GM12878 (cell line): Measurements from ENCODE around the gene RTN4RL1. TPM values are rescaled to one million over a fixed set of nuclear protein-coding genes. Genes with fewer than 3 reads are reported as not detected.

Source experiments
- BMI1 ChIP-seq: fragments of 450-650 bp; IDR thresholded peaks from 2 replicates; pipeline ENCODE4 v1.6.1; 2016; ENCODE audit warnings: mild to moderate bottlenecking, moderate library complexity, borderline replicate concordance
- E2F4 ChIP-seq: IDR thresholded peaks from 2 replicates; pipeline ENCODE4 v1.6.1; 2012; ENCODE audit warnings: low read depth, low read length, improper control_type of control experiment
- ETV6 ChIP-seq, 2 experiments: fragments of 450-650 bp in 1 of 2; IDR thresholded peaks in 1 of 2; conservative IDR thresholded peaks in 1 of 2; 2 replicates each; pipeline ENCODE4 v1.6.1; 2014; ENCODE audit warnings: antibody characterized with exemption in 1 of 2, borderline replicate concordance in 1 of 2, low read depth in 1 of 2, mild to moderate bottlenecking in 1 of 2, moderate library complexity in 1 of 2
- HSF1 ChIP-seq: fragments of 150-350 bp; IDR thresholded peaks from 2 replicates; pipeline ENCODE4 v1.6.1; 2014; ENCODE audit warnings: mild to moderate bottlenecking, low read depth, low read length
- MEF2A ChIP-seq: IDR thresholded peaks from 2 replicates; pipeline ENCODE4 v1.6.1; 2011; ENCODE audit warnings: low read depth, mild to moderate bottlenecking, low read length, moderate library complexity; ENCODE audit not compliant: insufficient read depth
- MLLT1 ChIP-seq: fragments of 450-650 bp; IDR thresholded peaks from 2 replicates; pipeline ENCODE4 v1.6.1; 2016; ENCODE audit warnings: mild to moderate bottlenecking
- MYC ChIP-seq: IDR thresholded peaks from 2 replicates; pipeline ENCODE4 v1.6.1; 2011; ENCODE audit warnings: mild to moderate bottlenecking, low read length, moderate library complexity, inconsistent platforms; ENCODE audit not compliant: insufficient read depth, insufficient replicate concordance, insufficient read length, severe bottlenecking
- PRDM15 ChIP-seq: fragments of 450-650 bp; formaldehyde crosslinking; IDR thresholded peaks from 2 replicates; pipeline ENCODE4 v1.4.0; 2020; ENCODE audit warnings: mild to moderate bottlenecking, moderate library complexity
- RELA ChIP-seq: fragments of 450-650 bp; IDR thresholded peaks from 2 replicates; pipeline ENCODE4 v1.8.0; 2014; ENCODE audit warnings: borderline replicate concordance; ENCODE audit not compliant: partially characterized antibody
- SMAD1 ChIP-seq: fragments of 450-650 bp; IDR thresholded peaks from 2 replicates; pipeline ENCODE4 v1.6.1; 2018; ENCODE audit warnings: mild to moderate bottlenecking, low read depth; ENCODE audit not compliant: partially characterized antibody
- SREBF1 ChIP-seq: IDR thresholded peaks from 2 replicates; pipeline ENCODE4 v1.6.1; 2012; ENCODE audit warnings: mild to moderate bottlenecking, low read length
- TCF3 ChIP-seq: IDR thresholded peaks from 2 replicates; pipeline ENCODE4 v1.6.1; 2012; ENCODE audit warnings: low read depth, mild to moderate bottlenecking, low read length, borderline replicate concordance; ENCODE audit not compliant: insufficient read depth
- ZBTB33 ChIP-seq: fragments of 450-650 bp; IDR thresholded peaks from 2 replicates; pipeline ENCODE4 v1.6.1; 2017; ENCODE audit warnings: mild to moderate bottlenecking
- ZNF274 ChIP-seq: IDR thresholded peaks from one replicate; pipeline ENCODE4 v1.8.0; 2011; ENCODE audit not compliant: insufficient read length, insufficient read depth
- ZZZ3 ChIP-seq: IDR thresholded peaks from 2 replicates; pipeline ENCODE4 v1.6.1; 2011; ENCODE audit warnings: low read depth; ENCODE audit not compliant: control insufficient read depth, insufficient read length
- polyA plus RNA-seq, 11 experiments: library from polyadenylated mRNA; depleted of rRNA in 4 of 11; unstranded in 6 of 11; stranded (reverse) in 5 of 11; fragments of >200 nt; fragmentation: Nextera tagmentation in 4 of 11; fragmentation: Illumina TruSeq in 1 of 11; extraction: Ambion mirVana in 4 of 11; extraction: Trizol in 1 of 11; gene quantifications; 1 replicate in 1 of 11; 2 replicates in 10 of 11; pipeline versions ENCODE4 v1.2.1 to v1.2.3, GENCODE V29; 2011 to 2016; ENCODE audit warnings: inconsistent platforms in 2 of 11, missing spikeins in 2 of 11, low read depth in 1 of 11
- total RNA-seq, 4 experiments: library from RNA; depleted of rRNA in 3 of 4; stranded (reverse); fragments of >200 nt in 3 of 4; fragmentation: Illumina TruSeq in 1 of 4; extraction: Trizol in 1 of 4; gene quantifications; 2 replicates each; pipeline versions ENCODE4 v1.2.1 to v1.2.3, GENCODE V29; 2013 to 2021

Gene RTN4RL1
- total and polyA plus RNA-seq, 10 of the 15 experiments (the other 5 are each of a cell fraction or from before 2014, with no cell fraction given) = 0.08 to 0.11 (median 0.10) TPM; not detected in 7

- no peak for TF ChIP-seq ETV6 (conservative IDR thresholded peaks at IDR 0.05 in 1 of 2, IDR thresholded peaks at IDR 0.05 in 1 of 2; ENCODE audit: borderline replicate concordance in 1 of 2, low read depth in 1 of 2)
- TF ChIP-seq ZZZ3 = no peak
- no peak for TF ChIP-seq SMAD1
- no peak for TF ChIP-seq E2F4
- TF ChIP-seq MEF2A = peak; percentile 20; the same call in 1 of the 2 replicates
- TF ChIP-seq HSF1 = no peak
- TF ChIP-seq TCF3 = no peak
- 0 out of 2 replicates have a peak, but pooled peaks have one; percentile 10 for TF ChIP-seq ZBTB33
- TF ChIP-seq RELA = no peak
- peak; percentile 40; the same call in 1 of the 2 replicates for TF ChIP-seq MLLT1
- peak; percentile 100 for TF ChIP-seq BMI1
- TF ChIP-seq MYC = no peak
- no peak for TF ChIP-seq PRDM15
- TF ChIP-seq ZNF274 = no peak
- TF ChIP-seq SREBF1 = no peak
These were observed 28.5 kb upstream of the RTN4RL1 start (continued) for GRCh38 chr17:2053380-2054261.
